PC-9 (cell line): ENCODE data around the gene PHRF1. TPM values are rescaled to one million over a fixed set of nuclear protein-coding genes. Genes with fewer than 3 reads are reported as not detected.

Source experiments
- BruUV-seq: library from RNA; stranded (reverse); fragments of 400-500 nt; replicated peaks from 2 replicates; lab custom pipeline; 2021; lab: Mats Ljungman, UMichigan
- CTCF ChIA-PET: fragments of 300-600 bp; sonication (Branson Sonifier 250); formaldehyde crosslinking; loops from one replicate; lab custom pipeline; 2022; ENCODE audit warnings: antibody characterized with exemption; lab: Charles Lee
- POLR2A ChIA-PET: fragments of 300-600 bp; sonication (Branson Sonifier 250); formaldehyde crosslinking; loops from one replicate; lab custom pipeline; 2022; ENCODE audit warnings: antibody characterized with exemption; ENCODE audit not compliant: unreplicated experiment; lab: Charles Lee
- DNase-seq, 2 experiments: peaks; one replicate each; pipeline versions ENCODE4 v3.0.0 to v3.0.0-alpha.2; 2015 to 2022; ENCODE audit warnings: mixed read lengths in 1 of 2
- H2AFZ ChIP-seq: fragments of 200-600 bp; sonication (generic); 2 replicates; pipeline ENCODE4 v1.8.1; 2017; ENCODE audit warnings: antibody characterized with exemption
- H3F3A ChIP-seq: fragments of 200-600 bp; sonication (generic); 2 replicates; pipeline ENCODE4 v1.8.1; 2017; ENCODE audit warnings: antibody characterized with exemption, mild to moderate bottlenecking, low read depth; ENCODE audit not compliant: insufficient read depth
- H3K27ac ChIP-seq: fragments of 200-600 bp; sonication (generic); 2 replicates; pipeline ENCODE4 v1.6.1; 2016; ENCODE audit warnings: mixed run types
- H3K27me3 ChIP-seq: fragments of 200-600 bp; sonication (generic); 2 replicates; pipeline ENCODE4 v1.6.1; 2016; ENCODE audit warnings: low read depth, mixed run types; ENCODE audit not compliant: insufficient read depth
- H3K36me3 ChIP-seq: fragments of 200-600 bp; sonication (generic); 2 replicates; pipeline ENCODE4 v1.6.1; 2016; ENCODE audit warnings: low read depth, mixed run types
- H3K4me1 ChIP-seq: fragments of 200-600 bp; sonication (generic); replicated peaks from 2 replicates; pipeline ENCODE4 v1.6.1; 2016; ENCODE audit warnings: mixed run types; ENCODE audit not compliant: insufficient read depth
- H3K4me2 ChIP-seq: fragments of 200-600 bp; sonication (generic); 2 replicates; pipeline ENCODE4 v1.6.1; 2017; ENCODE audit warnings: mixed run types
- H3K4me3 ChIP-seq: fragments of 200-600 bp; sonication (generic); 2 replicates; pipeline ENCODE4 v1.6.1; 2016; ENCODE audit warnings: mixed run types
- H3K79me2 ChIP-seq: fragments of 200-600 bp; sonication (generic); 2 replicates; pipeline ENCODE4 v1.6.1; 2017; ENCODE audit warnings: low read depth, mixed run types
- H3K9me2 ChIP-seq: fragments of 200-600 bp; sonication (generic); 2 replicates; pipeline ENCODE4 v1.8.1; 2017; ENCODE audit warnings: mild to moderate bottlenecking; ENCODE audit not compliant: insufficient read depth
- H3K9me3 ChIP-seq: fragments of 200-600 bp; sonication (generic); 2 replicates; pipeline ENCODE4 v1.8.1; 2016; ENCODE audit warnings: low read depth; ENCODE audit not compliant: insufficient read depth
- H4K20me1 ChIP-seq: fragments of 200-600 bp; sonication (generic); 2 replicates; pipeline ENCODE4 v1.8.1; 2017; ENCODE audit not compliant: insufficient read depth
- EZH2 ChIP-seq: fragments of 200-600 bp; sonication (generic); IDR thresholded peaks from 2 replicates; pipeline ENCODE4 v1.8.0; 2017; ENCODE audit warnings: antibody characterized with exemption, low read depth
- intact Hi-C: fragments of 100-400 bp; cut with micrococcal nuclease; formaldehyde crosslinking; loops from one replicate; pipeline ENCODE4 v1.10.0; 2022; ENCODE audit not compliant: unreplicated experiment
- total RNA-seq: library from RNA; stranded (reverse); gene quantifications from 2 replicates; pipeline ENCODE4 v1.2.3, GENCODE V29; 2021
- TF ChIP-seq, protein P1 (sequence below): fragments of 200-600 bp; sonication (generic); conservative IDR thresholded peaks from 2 replicates; pipeline ENCODE4 v1.6.1; 2017; ENCODE audit warnings: mixed run types, antibody characterized with exemption, mild to moderate bottlenecking, moderate library complexity

Gene PHRF1
- total RNA-seq, 1 experiment from 2014 or later = 21.7 TPM

DNA sequence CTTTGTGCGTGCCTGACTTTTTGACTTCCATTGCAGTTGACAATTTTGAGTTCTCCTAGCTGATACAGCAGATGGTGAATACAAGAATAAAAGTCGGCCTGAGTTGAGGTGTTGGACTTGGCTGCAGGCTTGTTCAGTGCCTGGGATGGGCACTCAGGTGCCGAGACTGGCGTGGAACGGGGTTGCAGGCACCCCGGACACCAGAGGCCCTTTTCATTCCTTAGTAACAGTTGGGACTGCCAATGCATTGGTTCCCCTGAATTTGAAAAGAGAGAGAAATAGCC lies 1.3 kb downstream of the PHRF1 start:
- Histone ChIP-seq H3K79me2 (peaks cover 53% of the 10 kb centered on the region), H3K4me3 (peak overlapping the region; percentile 79), H2AFZ (no peak overlapping the region), H3K9me2 (no peaks in the 10 kb centered on the region), H3K9me3 (no peaks in the 10 kb centered on the region), H3K27ac (no peak overlapping the region), H3K36me3 (no peaks in the 10 kb centered on the region; the same call in 1 of the 2 replicates), H3K27me3 (no peaks in the 10 kb centered on the region), H3K4me1 (peaks cover 16% of the 10 kb centered on the region), H4K20me1 (peaks cover 47% of the 10 kb centered on the region), H3F3A (no peaks in the 10 kb centered on the region), H3K4me2 (peak overlapping the region; percentile 85)
- TF ChIP-seq, protein P1, sequence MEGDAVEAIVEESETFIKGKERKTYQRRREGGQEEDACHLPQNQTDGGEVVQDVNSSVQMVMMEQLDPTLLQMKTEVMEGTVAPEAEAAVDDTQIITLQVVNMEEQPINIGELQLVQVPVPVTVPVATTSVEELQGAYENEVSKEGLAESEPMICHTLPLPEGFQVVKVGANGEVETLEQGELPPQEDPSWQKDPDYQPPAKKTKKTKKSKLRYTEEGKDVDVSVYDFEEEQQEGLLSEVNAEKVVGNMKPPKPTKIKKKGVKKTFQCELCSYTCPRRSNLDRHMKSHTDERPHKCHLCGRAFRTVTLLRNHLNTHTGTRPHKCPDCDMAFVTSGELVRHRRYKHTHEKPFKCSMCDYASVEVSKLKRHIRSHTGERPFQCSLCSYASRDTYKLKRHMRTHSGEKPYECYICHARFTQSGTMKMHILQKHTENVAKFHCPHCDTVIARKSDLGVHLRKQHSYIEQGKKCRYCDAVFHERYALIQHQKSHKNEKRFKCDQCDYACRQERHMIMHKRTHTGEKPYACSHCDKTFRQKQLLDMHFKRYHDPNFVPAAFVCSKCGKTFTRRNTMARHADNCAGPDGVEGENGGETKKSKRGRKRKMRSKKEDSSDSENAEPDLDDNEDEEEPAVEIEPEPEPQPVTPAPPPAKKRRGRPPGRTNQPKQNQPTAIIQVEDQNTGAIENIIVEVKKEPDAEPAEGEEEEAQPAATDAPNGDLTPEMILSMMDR = no peak
- TF ChIP-seq EZH2 = no peak
- DNase-seq = no peak
- ChIA-PET POLR2A (no interaction called here), CTCF (no interaction called here)
- TSS peak; percentile 41 for BruUV-seq
- intact Hi-C loops = no loop called here

DNA sequence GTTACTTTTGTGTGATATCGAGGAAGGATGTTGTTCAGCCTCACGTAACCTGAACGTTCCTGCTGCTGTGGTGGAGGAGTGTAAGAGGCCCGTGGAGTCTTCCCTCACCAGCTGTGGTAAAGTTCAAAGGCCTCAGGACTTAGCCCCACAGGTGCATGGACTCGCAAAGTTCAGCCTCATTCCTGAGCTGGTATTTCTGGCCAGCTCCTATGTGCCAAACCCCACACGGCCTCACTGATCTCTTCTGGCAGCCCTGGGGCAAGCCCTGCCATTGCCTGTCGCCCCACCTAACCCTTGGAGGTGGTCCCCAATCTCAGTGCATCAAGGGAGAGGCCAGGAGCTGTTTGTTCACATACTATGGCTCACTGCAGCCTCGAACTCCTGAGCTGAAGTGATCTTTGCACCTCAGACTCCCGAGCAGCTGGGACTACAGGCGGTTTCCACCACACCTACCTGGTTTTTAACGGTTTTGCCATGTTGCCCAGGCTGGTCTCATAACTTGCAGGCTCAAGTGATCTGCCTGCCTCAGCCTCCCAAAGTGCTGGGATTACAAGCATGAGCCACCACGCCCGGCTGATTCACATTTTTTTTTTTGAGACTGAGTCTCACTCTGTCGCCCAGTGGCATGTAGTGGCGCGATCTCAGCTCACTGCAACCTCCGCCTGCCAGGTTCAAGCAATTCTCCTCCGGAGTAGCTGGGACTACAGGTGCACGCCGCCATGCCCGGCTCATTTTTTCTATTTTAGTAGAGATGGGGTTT lies 2.2 kb downstream of the PHRF1 start:
- Histone ChIP-seq H3K9me2 (no peaks in the 10 kb centered on the region), H2AFZ (no peak overlapping the region), H3K36me3 (no peaks in the 10 kb centered on the region; the same call in 1 of the 2 replicates), H3K4me2 (peak overlapping the region; percentile 85), H3K4me1 (peaks cover 16% of the 10 kb centered on the region), H3K9me3 (no peaks in the 10 kb centered on the region), H3K27me3 (no peaks in the 10 kb centered on the region), H3F3A (no peaks in the 10 kb centered on the region), H3K4me3 (peak overlapping the region; percentile 79; the same call in 1 of the 2 replicates), H3K27ac (no peak overlapping the region), H4K20me1 (peaks cover 47% of the 10 kb centered on the region), H3K79me2 (peaks cover 53% of the 10 kb centered on the region)
- no peak for DNase-seq
- ChIA-PET POLR2A (interaction anchor here (0.6 kb wide), 2 partner anchors 19 to 115 kb away, joined by 3 to 7 read pairs; no protein-coding TSS in a partner anchor), CTCF (no interaction called here)
- no TSS peak for BruUV-seq
- intact Hi-C loops = no loop called here
- TF ChIP-seq, protein P1 = no peak
- no peak for TF ChIP-seq EZH2

DNA sequence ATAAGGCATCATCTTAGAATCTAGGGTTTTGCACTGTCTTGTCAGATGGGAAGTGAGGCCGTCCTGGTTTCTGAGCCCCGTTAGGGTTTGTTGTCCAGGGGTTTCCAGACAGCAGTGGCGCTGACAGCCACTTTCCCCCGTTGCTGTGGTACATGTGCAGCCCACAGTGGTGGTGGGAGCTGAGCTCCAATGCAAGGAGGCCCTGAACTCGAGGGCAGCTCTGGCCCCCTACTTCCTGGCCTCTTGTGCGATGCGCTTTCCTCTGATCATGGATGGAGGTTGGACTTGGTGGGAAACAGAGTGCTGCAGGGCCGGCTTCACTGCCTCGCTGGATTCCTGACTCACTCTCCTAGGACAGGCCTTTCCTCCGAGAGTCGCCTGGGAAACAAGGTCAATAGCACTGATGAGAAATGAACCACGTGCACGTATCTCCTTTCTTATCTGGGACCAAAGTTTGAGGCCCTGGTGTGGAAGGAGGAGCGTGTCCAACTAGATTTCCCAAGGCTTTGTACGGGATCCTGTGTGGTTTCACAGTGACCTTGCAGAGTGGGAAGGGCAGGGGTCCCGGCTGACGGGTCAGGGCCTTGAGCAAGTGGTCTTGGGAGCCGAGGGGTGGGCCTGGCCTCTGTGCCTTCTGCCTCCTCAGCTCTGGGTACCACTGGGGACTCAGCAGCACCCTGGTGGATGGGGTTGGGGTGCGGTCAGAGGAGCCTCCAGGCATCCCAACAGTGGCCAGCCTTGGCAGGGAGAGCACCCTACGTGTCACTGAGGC lies 3.7 kb downstream of the PHRF1 start:
- POLR2A ChIA-PET = no interaction called here
- H3K9me2 ChIP-seq = no peaks in the 10 kb centered on the region
- no TSS peak for BruUV-seq
- H3K36me3 ChIP-seq = no peaks in the 10 kb centered on the region; the same call in 1 of the 2 replicates
- intact Hi-C loops = no loop called here
- peaks cover 16% of the 10 kb centered on the region for H3K4me1 ChIP-seq
- H3K4me2 ChIP-seq = no peak overlapping the region
- no peaks in the 10 kb centered on the region for H3K9me3 ChIP-seq
- CTCF ChIA-PET = no interaction called here
- H3K4me3 ChIP-seq = no peak overlapping the region
- H3K27me3 ChIP-seq = no peaks in the 10 kb centered on the region
- DNase-seq = no peak
- H4K20me1 ChIP-seq = peaks cover 47% of the 10 kb centered on the region
- H3F3A ChIP-seq = no peaks in the 10 kb centered on the region
- peaks cover 53% of the 10 kb centered on the region for H3K79me2 ChIP-seq
- H2AFZ ChIP-seq = no peak overlapping the region
- no peak overlapping the region for H3K27ac ChIP-seq
- TF ChIP-seq, protein P1 = no peak
- TF ChIP-seq EZH2 = no peak
